ENCODE results near the gene MAP3K14. TPM values are rescaled to one million over a fixed set of nuclear protein-coding genes. Genes with fewer than 3 reads are reported as not detected.

The MAP3K14 gene
- total and polyA plus RNA-seq, 2 experiments from 2014 or later, result 2.3 to 3.0 TPM

DNA sequence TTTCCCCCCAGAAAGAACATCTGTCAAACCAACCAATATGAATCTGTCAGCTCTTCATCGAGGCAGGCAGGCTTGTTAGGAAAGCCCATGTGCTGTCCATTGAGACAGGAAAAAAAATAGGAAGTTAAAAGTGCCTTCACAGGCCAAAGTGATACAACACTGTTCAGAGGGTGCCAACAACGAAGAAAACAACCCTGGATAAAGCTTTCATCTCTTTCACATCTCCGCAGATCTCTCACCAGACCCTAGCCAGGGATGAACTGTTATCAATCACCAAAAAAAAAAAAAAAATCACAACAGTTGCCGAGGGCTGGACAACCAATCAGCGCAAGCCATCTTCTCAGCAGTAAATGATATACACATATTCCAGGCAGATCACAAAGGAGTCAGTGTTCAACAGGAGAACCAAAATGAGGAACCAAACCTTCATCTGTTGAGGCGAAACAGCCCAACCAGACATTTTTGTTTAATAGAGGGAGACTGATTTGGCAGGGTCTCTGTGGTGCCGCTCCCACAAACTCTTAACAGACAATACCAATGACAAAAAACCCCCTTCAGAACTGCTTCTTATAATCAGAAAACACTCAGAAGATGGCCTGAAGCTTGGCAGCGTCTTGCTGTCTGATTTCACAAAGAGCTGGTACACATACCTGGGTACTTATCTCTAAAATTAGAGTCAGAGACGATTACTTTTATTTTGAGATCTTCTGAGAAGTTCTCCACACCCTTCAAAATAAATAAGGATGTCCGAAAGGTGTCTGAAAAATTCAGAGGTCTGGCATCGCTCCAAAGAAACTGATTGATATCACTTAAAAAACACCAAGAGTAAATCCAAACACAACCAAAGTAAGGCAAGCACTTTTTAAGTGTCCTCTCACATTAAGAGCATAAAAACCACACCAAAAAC, 1.8 kb downstream of the MAP3K14 start:
- 81% methylated on average over 11 of the region's 11 CpGs for WGBS (ENCODE audit: low lambda C conversion rate, missing lambda C conversion rate)
- H3K27ac ChIP-seq, result peak overlapping the region; percentile 92
- H3K4me2 ChIP-seq, result peak overlapping the region; percentile 92
- H2AFZ ChIP-seq, result no peak overlapping the region
- peaks cover 44% of the 10 kb centered on the region for H3K4me1 ChIP-seq (ENCODE audit: insufficient read depth)
- no peaks in the 10 kb centered on the region for H3K9me2 ChIP-seq (replicated peaks; ENCODE audit: insufficient read depth)
- H4K20me1 ChIP-seq (ENCODE audit: insufficient read depth, poor library complexity, severe bottlenecking), result peaks cover 12% of the 10 kb centered on the region
- peaks cover 45% of the 10 kb centered on the region for H3K79me2 ChIP-seq
- H3K4me3 ChIP-seq, result peak overlapping the region; percentile 80
- no peak for DNase-seq (ENCODE audit: low spot score)
- no peaks in the 10 kb centered on the region for H3K36me3 ChIP-seq (replicated peaks; ENCODE audit: insufficient read depth, low read depth)
- no peaks in the 10 kb centered on the region for H3K9me3 ChIP-seq (ENCODE audit: low read depth)
- no peaks in the 10 kb centered on the region for H3K27me3 ChIP-seq
- no peak for TF ChIP-seq EZH2phosphoT487 (IDR thresholded peaks at IDR 0.05; ENCODE audit: low read depth, severe bottlenecking, unreplicated experiment)
- no peak for TF ChIP-seq EZH2 (IDR thresholded peaks at IDR 0.05; ENCODE audit: borderline replicate concordance)
- TF ChIP-seq, protein P1, sequence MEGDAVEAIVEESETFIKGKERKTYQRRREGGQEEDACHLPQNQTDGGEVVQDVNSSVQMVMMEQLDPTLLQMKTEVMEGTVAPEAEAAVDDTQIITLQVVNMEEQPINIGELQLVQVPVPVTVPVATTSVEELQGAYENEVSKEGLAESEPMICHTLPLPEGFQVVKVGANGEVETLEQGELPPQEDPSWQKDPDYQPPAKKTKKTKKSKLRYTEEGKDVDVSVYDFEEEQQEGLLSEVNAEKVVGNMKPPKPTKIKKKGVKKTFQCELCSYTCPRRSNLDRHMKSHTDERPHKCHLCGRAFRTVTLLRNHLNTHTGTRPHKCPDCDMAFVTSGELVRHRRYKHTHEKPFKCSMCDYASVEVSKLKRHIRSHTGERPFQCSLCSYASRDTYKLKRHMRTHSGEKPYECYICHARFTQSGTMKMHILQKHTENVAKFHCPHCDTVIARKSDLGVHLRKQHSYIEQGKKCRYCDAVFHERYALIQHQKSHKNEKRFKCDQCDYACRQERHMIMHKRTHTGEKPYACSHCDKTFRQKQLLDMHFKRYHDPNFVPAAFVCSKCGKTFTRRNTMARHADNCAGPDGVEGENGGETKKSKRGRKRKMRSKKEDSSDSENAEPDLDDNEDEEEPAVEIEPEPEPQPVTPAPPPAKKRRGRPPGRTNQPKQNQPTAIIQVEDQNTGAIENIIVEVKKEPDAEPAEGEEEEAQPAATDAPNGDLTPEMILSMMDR (IDR thresholded peaks at IDR 0.05; ENCODE audit: poor library complexity), result no peak

DNA sequence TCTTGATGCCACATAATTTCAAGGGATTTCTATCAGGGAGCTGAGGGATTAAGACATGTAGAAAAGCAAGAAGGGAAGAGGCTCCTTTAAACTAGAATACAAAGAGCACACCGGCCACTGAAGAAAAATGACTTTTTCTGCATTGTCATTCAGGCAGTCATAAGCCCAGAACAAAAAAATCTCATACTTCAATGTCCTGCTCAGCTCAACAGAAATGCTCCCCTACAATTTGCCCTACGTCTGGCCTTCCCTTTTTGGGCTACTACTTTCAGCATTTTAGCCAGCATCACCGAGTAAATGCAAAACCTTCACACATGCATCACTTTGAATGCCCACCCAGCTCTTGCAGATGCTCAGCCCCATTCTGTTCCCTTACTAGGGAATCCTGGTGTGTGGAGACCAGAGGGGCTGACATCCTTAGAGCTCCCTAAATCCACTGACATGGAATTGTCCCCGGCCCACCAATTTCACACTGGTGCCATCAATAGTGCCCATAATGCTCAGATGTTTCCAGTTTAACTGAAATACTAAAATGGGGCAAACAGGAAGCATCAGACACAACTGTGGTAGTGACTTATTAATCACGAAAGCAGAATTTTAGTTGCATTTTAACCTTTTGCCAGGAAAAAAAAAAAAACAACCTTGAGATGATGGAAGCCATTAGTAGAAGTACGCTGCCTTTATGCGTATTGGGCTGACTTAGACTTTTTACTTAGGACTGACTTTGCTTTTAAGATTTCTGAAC, 2.7 kb downstream of the MAP3K14 start:
- no peak for DNase-seq (ENCODE audit: low spot score)
- Histone ChIP-seq H3K27me3 (no peaks in the 10 kb centered on the region), H4K20me1 (ENCODE audit: insufficient read depth, poor library complexity, severe bottlenecking) (peaks cover 12% of the 10 kb centered on the region), H3K4me1 (ENCODE audit: insufficient read depth) (peaks cover 44% of the 10 kb centered on the region), H3K27ac (no peak overlapping the region), H3K4me2 (peak overlapping the region; percentile 92), H2AFZ (no peak overlapping the region), H3K36me3 (replicated peaks; ENCODE audit: insufficient read depth, low read depth) (no peaks in the 10 kb centered on the region), H3K9me3 (ENCODE audit: low read depth) (no peaks in the 10 kb centered on the region), H3K4me3 (no peak overlapping the region), H3K79me2 (peaks cover 53% of the 10 kb centered on the region), H3K9me2 (replicated peaks; ENCODE audit: insufficient read depth) (no peaks in the 10 kb centered on the region)
- TF ChIP-seq, protein P1 (IDR thresholded peaks at IDR 0.05; ENCODE audit: poor library complexity), result no peak
- TF ChIP-seq EZH2phosphoT487 (IDR thresholded peaks at IDR 0.05; ENCODE audit: low read depth, severe bottlenecking, unreplicated experiment) (no peak), EZH2 (IDR thresholded peaks at IDR 0.05; ENCODE audit: borderline replicate concordance) (no peak)
- 95% methylated on average over 7 of the region's 7 CpGs for WGBS (ENCODE audit: low lambda C conversion rate, missing lambda C conversion rate)

DNA sequence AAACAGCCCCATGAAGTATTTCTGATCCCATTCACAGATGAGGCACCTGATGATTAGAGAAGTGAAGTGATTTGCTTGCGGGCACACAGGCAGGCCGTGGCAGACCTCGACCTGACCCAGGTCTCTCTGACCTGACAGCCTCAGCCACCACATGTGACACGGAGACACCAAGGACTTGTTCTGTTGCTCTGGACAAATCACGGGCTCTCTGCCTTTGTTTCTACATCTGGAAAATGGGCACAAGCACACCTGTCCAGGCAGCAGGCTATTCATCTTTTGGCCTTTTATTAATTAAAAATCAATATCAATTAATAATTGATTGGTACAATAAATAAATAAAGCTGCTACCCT, 3.4 kb downstream of the MAP3K14 start:
- DNase-seq (ENCODE audit: low spot score), result no peak
- H3K4me1 ChIP-seq (ENCODE audit: insufficient read depth), result peaks cover 44% of the 10 kb centered on the region
- no peaks in the 10 kb centered on the region for H3K36me3 ChIP-seq (replicated peaks; ENCODE audit: insufficient read depth, low read depth)
- no peaks in the 10 kb centered on the region for H3K9me3 ChIP-seq (ENCODE audit: low read depth)
- H3K9me2 ChIP-seq (replicated peaks; ENCODE audit: insufficient read depth), result no peaks in the 10 kb centered on the region
- H4K20me1 ChIP-seq (ENCODE audit: insufficient read depth, poor library complexity, severe bottlenecking), result peaks cover 12% of the 10 kb centered on the region
- peaks cover 60% of the 10 kb centered on the region for H3K79me2 ChIP-seq
- no peak overlapping the region for H2AFZ ChIP-seq
- TF ChIP-seq EZH2phosphoT487 (IDR thresholded peaks at IDR 0.05; ENCODE audit: low read depth, severe bottlenecking, unreplicated experiment) (no peak), EZH2 (IDR thresholded peaks at IDR 0.05; ENCODE audit: borderline replicate concordance) (no peak)
- TF ChIP-seq, protein P1 (IDR thresholded peaks at IDR 0.05; ENCODE audit: poor library complexity), result no peak
- no peak overlapping the region for H3K4me2 ChIP-seq
- WGBS (ENCODE audit: low lambda C conversion rate, missing lambda C conversion rate), result 97% methylated on average over 5 of the region's 5 CpGs
- H3K27ac ChIP-seq, result peak overlapping the region; percentile 85
- H3K4me3 ChIP-seq, result no peak overlapping the region
- no peaks in the 10 kb centered on the region for H3K27me3 ChIP-seq
